Right renal cortex interstitium (tissue), 3 donors: ENCODE measurements around the gene C3orf20. TPM values are rescaled to one million over a fixed set of nuclear protein-coding genes. Genes with fewer than 3 reads are reported as not detected.

ENCODE experiments used
- DNase-seq, 3 donors: peaks; one replicate each; pipeline ENCODE4 v3.0.0-alpha.2; 2013; ENCODE audit warnings: low read depth in 3 of 3, low spot score in 2 of 3
- polyA plus RNA-seq, 3 donors: library from polyadenylated mRNA; unstranded; fragments of 120-200 nt; gene quantifications; one replicate each; pipeline ENCODE4 v1.2.1, GENCODE V29; 2013; ENCODE audit not compliant: insufficient read length in 3 of 3

The C3orf20 gene
- polyA plus RNA-seq, 3 donors = 0.15 to 0.38 (median 0.32) TPM

GRCh38 chr3:14792691-14793121 is 117.8 kb downstream of the C3orf20 start:
- DNase-seq = no peak

- no peak for DNase-seq
These were observed 118.4 kb downstream of the C3orf20 start for GRCh38 chr3:14793126-14793857.

GRCh38 chr3:14793858-14794234 is 118.9 kb downstream of the C3orf20 start:
- DNase-seq = no peak

GRCh38 chr3:14794435-14794834 is 119.5 kb downstream of the C3orf20 start:
- DNase-seq = no peak

GRCh38 chr3:14795996-14796395 is 121.1 kb downstream of the C3orf20 start:
- no peak for DNase-seq

GRCh38 chr3:14796403-14797077 is 121.6 kb downstream of the C3orf20 start:
- no peak for DNase-seq

- no peak for DNase-seq
These were observed 122.8 kb downstream of the C3orf20 start for GRCh38 chr3:14797731-14798130.

- DNase-seq = no peak
These were observed 123.3 kb downstream of the C3orf20 start for GRCh38 chr3:14798231-14798630.

GRCh38 chr3:14799146-14799545 is 124.2 kb downstream of the C3orf20 start:
- DNase-seq = no peak

- DNase-seq = no peak
These were observed 126.1 kb downstream of the C3orf20 start for GRCh38 chr3:14801031-14801430.

- no peak for DNase-seq
These were observed 126.9 kb downstream of the C3orf20 start for GRCh38 chr3:14801668-14802380.

GRCh38 chr3:14802381-14802731 is 127.4 kb downstream of the C3orf20 start:
- DNase-seq = no peak

GRCh38 chr3:14803101-14803980 is 128.4 kb downstream of the C3orf20 start:
- DNase-seq = no peak

- DNase-seq = no peak
These were observed 129.3 kb downstream of the C3orf20 start for GRCh38 chr3:14803981-14804834.

GRCh38 chr3:14804835-14805780 is 130.2 kb downstream of the C3orf20 start:
- DNase-seq = no peak

- DNase-seq = no peak
These were observed 131.1 kb downstream of the C3orf20 start for GRCh38 chr3:14805961-14806537.

- no peak for DNase-seq
These were observed 131.8 kb downstream of the C3orf20 start for GRCh38 chr3:14806641-14807263.

GRCh38 chr3:14808025-14808424 is 133.1 kb downstream of the C3orf20 start:
- DNase-seq = no peak
